Fibroblast of the conjunctiva (primary cell): ENCODE data around the gene HJURP.
"Not testable (repeated sequence)": the region's sequence is repeated elsewhere in the genome, so short reads cannot be mapped to it uniquely, and the experiment has no call there.

ENCODE experiments used
- DNase-seq: peaks from one replicate; pipeline ENCODE4 v3.0.0-alpha.2; 2010; ENCODE audit warnings: low read depth

Gene HJURP, protein sequence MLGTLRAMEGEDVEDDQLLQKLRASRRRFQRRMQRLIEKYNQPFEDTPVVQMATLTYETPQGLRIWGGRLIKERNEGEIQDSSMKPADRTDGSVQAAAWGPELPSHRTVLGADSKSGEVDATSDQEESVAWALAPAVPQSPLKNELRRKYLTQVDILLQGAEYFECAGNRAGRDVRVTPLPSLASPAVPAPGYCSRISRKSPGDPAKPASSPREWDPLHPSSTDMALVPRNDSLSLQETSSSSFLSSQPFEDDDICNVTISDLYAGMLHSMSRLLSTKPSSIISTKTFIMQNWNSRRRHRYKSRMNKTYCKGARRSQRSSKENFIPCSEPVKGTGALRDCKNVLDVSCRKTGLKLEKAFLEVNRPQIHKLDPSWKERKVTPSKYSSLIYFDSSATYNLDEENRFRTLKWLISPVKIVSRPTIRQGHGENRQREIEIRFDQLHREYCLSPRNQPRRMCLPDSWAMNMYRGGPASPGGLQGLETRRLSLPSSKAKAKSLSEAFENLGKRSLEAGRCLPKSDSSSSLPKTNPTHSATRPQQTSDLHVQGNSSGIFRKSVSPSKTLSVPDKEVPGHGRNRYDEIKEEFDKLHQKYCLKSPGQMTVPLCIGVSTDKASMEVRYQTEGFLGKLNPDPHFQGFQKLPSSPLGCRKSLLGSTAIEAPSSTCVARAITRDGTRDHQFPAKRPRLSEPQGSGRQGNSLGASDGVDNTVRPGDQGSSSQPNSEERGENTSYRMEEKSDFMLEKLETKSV

DNA sequence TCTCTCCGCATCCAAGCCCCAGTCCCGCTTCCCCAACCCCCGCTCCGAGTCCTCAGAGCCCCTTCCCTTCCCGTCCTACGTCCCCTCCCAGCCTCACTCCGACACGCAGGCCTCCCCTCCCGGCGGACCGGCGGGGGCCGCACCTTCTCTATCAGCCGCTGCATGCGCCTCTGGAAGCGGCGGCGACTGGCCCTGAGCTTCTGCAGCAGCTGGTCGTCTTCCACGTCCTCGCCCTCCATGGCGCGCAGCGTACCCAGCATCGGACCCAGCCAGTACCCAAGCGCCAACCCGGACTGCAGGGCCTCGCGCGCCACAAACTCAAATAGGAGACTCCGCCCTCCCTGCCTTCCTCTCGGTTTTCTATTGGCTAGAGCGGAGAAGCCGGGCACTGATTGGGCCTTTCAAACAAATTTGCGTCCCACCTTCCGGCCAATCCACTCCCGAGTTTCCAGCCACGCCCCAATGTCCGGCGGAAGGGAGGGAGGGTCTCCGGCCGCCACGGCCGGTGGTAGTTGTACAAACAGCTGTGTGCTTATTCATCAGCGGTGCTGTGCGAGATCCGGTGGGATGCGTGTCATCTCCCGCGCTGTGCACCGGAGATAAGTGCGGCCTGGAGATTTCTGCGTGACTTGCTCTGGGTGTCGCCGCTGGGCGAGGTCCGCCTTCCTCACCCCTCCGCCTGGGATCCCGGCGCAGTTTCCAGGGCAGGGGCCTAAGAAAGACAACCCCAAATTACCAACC, at the start of gene HJURP:
Gene HJURP, minus strand, starts transcription at position 295 of the 741 bp plus-strand sequence. Its CDS starts 35 bp downstream, at position 260.
- peak; percentile 93 for DNase-seq

DNA sequence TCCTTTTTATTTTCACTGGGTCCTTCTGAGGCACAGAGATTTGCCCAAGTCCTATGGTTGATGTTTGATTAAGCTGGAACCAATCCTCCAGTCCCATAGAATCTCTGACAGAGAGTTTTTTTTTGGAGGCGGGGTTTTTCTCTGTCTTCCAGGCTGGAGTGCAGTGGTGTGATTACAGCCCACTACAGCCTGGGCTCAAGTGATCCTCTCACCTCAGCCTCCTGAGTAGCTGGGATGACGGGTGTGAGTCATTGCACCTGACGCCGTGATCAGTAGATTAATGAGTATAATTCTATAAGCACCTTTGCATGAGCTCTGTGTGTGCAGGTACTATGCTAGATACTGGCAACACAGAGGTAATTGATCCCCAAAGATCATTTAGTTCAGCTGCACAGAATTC, 47.5 kb upstream of the HJURP start:
- DNase-seq: no peak

DNA sequence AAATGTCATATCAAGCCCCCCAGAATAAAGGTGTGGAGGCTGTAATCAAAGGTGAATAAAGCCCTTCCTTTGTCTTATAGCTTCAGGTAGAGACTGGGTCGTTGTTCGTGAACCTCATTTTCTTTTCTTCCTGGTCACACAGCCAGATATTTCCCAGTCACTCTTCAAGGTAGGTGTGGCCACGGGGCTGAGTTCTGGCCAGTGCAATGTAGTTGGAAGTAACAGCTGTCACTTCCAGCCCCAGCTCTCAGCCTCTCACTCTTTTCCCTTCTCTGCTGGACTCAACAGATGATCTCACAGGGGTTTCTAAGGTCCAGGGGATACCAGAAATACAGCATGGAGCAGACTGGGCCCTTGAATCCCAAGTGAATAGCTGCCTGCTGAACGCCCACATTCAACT, 47.0 kb upstream of the HJURP start:
- DNase-seq: no peak

GRCh38 chr2:233896253-233896652, 41.9 kb upstream of the HJURP start:
- DNase-seq: not testable (repeated sequence)

GRCh38 chr2:233892793-233893192, 38.5 kb upstream of the HJURP start:
- no peak for DNase-seq

DNA sequence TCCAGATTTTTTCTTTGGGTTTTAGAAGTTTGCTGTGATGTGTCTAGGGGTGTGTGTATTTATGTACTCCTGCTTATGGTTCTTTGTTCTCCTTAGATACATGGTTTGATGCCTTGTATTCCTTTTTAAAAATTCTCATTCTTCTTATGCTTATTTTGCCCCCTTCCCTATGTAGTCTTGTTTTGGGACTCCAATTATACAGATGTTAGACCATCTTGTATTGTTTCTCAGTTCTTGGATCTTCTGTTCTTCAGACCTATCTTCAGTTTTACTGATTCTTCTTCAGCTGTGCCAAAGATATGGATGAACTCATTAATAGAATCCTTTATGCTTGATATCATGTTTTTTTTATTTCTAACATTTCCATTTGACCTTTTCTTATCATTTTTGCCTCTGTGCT, 28.0 kb upstream of the HJURP start:
- DNase-seq: no peak

- DNase-seq: not testable (repeated sequence)
These were observed 17.8 kb upstream of the HJURP start for GRCh38 chr2:233872125-233872524.

GRCh38 chr2:233871432-233871831, 17.1 kb upstream of the HJURP start:
- DNase-seq: no peak

- peak; percentile 29 for DNase-seq
These were observed 13.7 kb upstream of the HJURP start, which contains the start of gene MSL3B for GRCh38 chr2:233867993-233868532. TSS of gene MSL3B (minus strand) at chr2:233868386.

DNA sequence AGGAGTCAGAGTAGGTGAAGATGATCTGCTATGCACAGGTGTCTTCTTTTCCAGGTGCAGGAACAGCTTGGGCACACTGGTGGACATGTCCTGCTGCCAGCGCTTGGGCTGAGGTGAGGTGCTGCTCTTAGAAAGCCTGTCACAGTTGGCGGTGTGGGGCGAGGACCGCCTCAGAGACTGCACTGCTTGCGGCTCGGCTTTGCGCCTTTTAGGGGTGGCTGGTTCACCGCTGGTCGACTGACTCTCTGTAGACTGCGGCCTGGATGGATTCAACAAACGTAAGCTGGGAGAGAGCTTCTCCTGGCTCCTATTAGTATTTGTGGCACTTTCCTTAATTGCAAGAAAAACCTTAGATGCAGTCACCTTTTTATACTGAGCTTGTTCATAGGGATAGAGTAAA, 12.1 kb upstream of the HJURP start:
- DNase-seq: no peak

- DNase-seq: no peak
These were observed 11.5 kb upstream of the HJURP start for GRCh38 chr2:233865838-233866237.

GRCh38 chr2:233862261-233862768, 8.0 kb upstream of the HJURP start:
- no peak for DNase-seq

DNA sequence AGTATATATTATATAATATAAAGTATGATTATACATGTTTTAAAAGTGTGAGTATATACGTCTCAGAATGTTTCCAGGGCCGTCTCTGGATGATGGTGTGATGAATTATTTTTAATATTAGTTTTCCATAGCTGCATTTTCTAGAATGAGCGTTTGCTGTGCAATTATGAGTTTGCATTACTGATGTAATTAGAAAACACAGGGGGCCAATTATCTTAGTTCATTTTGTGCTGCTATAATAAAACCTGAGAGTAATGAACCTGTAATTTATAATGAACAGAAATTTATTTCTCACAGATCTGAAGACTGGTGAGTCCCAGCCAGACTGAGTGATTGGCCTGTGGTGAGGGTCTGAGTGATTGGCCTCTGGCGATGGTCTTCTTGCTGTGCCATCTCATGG, 4.0 kb upstream of the HJURP start:
- DNase-seq: no peak

- DNase-seq: no peak
These were observed 3.3 kb upstream of the HJURP start for GRCh38 chr2:233857511-233858141.

DNA sequence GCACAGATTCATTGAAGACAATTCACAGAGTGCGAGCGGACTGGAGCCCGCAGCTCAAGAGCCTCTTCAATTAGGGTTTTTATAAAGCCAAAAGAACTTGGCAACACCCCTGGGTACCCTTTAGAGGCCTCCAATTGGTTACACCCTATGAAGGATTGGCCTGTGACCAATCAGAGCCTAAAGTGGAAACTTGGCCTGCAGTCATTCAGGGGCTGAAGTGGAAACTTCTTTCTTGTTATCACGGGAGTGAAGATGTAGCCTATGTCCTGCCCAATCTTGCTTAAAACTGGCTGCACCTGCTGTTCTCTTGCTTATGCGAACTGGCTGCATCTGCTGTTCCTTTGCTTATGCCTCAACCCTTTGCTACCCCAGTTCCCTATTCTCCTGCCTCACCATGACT, 1.8 kb upstream of the HJURP start:
- no peak for DNase-seq

GRCh38 chr2:233855345-233855744, 1.0 kb upstream of the HJURP start:
- DNase-seq: no peak

DNA sequence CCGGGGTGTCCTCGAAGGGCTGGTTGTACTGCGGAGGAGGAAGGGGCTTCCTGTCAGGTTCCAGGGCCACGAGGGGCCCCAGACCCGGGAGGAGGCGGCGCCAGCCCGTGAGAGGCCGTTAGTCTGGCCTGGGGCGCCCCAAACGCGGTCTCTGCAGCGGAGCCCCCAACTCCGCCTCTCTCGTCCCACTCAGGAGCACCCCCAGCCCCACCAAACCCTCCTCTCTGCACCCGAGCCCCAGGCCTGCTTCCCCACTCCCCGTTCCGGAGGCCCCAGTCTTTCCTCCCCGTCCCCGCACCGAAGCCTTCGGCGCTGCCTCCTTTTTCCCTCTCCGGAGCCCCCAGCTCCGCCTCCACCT, 473 bp downstream of the HJURP start:
- DNase-seq: no peak

GRCh38 chr2:233853353-233853752, 982 bp downstream of the HJURP start:
- no peak for DNase-seq

DNA sequence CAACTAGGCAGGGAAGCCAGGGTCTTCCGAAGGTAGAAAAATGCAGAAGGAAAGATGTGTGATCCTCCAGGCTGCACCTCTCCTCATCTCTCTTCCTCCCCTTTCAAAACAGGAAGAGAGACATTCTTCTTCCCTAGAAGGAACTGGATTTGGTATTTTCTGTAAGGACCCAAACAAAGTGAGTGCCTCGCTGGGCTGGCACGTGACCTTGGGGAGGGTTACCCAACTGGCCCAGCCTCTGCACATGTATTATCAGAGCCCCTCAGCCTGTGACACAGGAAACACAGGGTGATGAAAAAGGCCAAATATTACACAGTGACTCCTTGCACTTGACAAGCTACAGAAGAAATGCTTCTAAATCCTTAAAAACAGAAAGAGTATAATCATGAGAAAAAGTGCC, 2.3 kb downstream of the HJURP start:
- no peak for DNase-seq

DNA sequence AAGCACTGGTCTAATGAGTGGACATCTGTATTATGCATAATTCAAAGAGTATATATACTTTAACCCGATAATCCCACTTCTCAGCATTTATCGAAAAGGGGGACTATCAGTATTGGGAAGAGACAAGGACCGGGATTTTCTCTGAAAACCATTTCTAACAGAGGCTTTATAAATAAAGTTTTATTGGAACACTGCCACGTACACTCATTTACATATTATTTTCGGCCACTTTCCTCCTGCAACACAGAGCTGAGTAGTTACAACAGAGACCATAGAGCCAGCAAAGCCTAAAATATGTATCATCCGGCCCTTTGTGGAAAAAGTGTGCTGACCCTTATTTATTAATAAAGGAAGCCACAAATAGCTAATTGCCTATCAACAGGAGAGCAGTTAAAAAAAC, 3.2 kb downstream of the HJURP start:
- no peak for DNase-seq

DNA sequence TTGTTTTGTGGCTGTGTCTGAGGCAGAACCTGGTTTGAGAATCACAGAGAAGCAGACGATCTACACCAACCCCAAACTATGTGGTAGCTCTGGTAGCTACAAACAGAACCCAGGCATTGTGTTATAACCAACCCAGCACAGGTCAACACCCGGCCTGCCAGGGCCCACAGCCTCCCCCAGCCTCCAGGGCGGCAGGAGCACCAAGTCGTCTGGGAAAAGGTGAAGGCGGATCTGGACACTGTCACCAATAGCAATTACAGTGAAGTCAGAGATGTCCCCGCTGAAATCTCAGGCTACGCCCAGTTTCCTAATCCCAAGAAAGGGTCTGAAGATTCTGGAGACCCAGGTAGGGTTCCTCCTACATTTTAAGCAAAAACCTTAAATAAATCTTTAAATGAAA, 3.6 kb downstream of the HJURP start:
- DNase-seq: no peak
